K562 (cell line): Measurements from ENCODE around the gene TMEM184A. TPM values are rescaled to one million over a fixed set of nuclear protein-coding genes. Genes with fewer than 3 reads are reported as not detected.

Experiments used
- C11orf30 ChIP-seq: fragments of 450-650 bp; IDR thresholded peaks from 2 replicates; pipeline ENCODE4 v1.6.1; 2016; ENCODE audit warnings: low read depth, mild to moderate bottlenecking
- CHCHD3 ChIP-seq: fragments of 250-450 bp; sonication (Bioruptor Pico); IDR thresholded peaks from 2 replicates; pipeline ENCODE4 v2.1.2; 2022; ENCODE audit warnings: mild to moderate bottlenecking
- HDAC6 ChIP-seq: IDR thresholded peaks from 2 replicates; pipeline ENCODE4 v1.6.1; 2012; ENCODE audit warnings: low read depth, mild to moderate bottlenecking, control low read depth, inconsistent platforms, low read length, moderate library complexity
- LCOR ChIP-seq: sonication (generic); formaldehyde crosslinking; IDR thresholded peaks from 2 replicates; pipeline ENCODE4 v1.8.0; 2022; ENCODE audit warnings: mild to moderate bottlenecking, missing genetic modification reagents
- MCM3 ChIP-seq: fragments of 450-650 bp; IDR thresholded peaks from 2 replicates; pipeline ENCODE4 v1.6.1; 2016
- POLR3A ChIP-seq: IDR thresholded peaks from 2 replicates; pipeline ENCODE4 v1.6.1; 2011; ENCODE audit warnings: borderline replicate concordance, mild to moderate bottlenecking, moderate library complexity; ENCODE audit not compliant: insufficient read length, insufficient read depth; ENCODE audit errors: extremely low read depth
- RBM17 ChIP-seq: fragments of 200-400 bp; formaldehyde crosslinking; IDR thresholded peaks from 2 replicates; pipeline ENCODE4 v1.6.1; 2017; ENCODE audit warnings: low read depth, mild to moderate bottlenecking, low read length, borderline replicate concordance
- RBM39 ChIP-seq: fragments of 200-400 bp; formaldehyde crosslinking; optimal IDR thresholded peaks from 2 replicates; pipeline ENCODE3; 2018; ENCODE audit warnings: low read depth, low read length
- RFX1 ChIP-seq: fragments of 450-650 bp; IDR thresholded peaks from 2 replicates; pipeline ENCODE4 v1.6.1; 2016; ENCODE audit warnings: mild to moderate bottlenecking, moderate library complexity
- SMARCA4 ChIP-seq: fragments of 450-650 bp; IDR thresholded peaks from 2 replicates; pipeline ENCODE4 v1.6.1; 2016
- TAL1 ChIP-seq: fragments of 450-650 bp; IDR thresholded peaks from 2 replicates; pipeline ENCODE4 v1.6.1; 2016; ENCODE audit warnings: mild to moderate bottlenecking
- ZC3H11A ChIP-seq: IDR thresholded peaks from 2 replicates; pipeline ENCODE4 v1.6.1; 2012; ENCODE audit warnings: low read depth, low read length, improper control_type of control experiment
- ZFX ChIP-seq: sonication (generic); formaldehyde crosslinking; IDR thresholded peaks from 2 replicates; pipeline ENCODE4 v1.8.0; 2022; ENCODE audit warnings: mild to moderate bottlenecking, missing genetic modification reagents, moderate library complexity
- ZNF124 ChIP-seq: sonication (generic); formaldehyde crosslinking; IDR thresholded peaks from 2 replicates; pipeline ENCODE4 v1.8.1; 2022; ENCODE audit warnings: missing genetic modification reagents
- ZNF212 ChIP-seq: fragments of 450-650 bp; formaldehyde crosslinking; IDR thresholded peaks from 2 replicates; pipeline ENCODE4 v1.4.0; 2020; ENCODE audit warnings: mild to moderate bottlenecking
- polyA plus RNA-seq, 8 experiments: library from polyadenylated mRNA; depleted of rRNA in 4 of 8; stranded (reverse) in 5 of 8; unstranded in 3 of 8; fragments of >200 nt; fragmentation: Nextera tagmentation in 2 of 8; fragmentation: Illumina TruSeq in 1 of 8; extraction: Ambion mirVana in 2 of 8; extraction: Trizol in 1 of 8; gene quantifications; 2 replicates each; pipeline versions ENCODE4 v1.2.1 to v1.2.3, GENCODE V29; 2011 to 2014; ENCODE audit warnings: inconsistent platforms in 1 of 8, missing spikeins in 1 of 8
- total RNA-seq, 7 experiments: library from RNA; depleted of rRNA in 6 of 7; stranded (reverse); fragments of >200 nt in 6 of 7; fragmentation: Illumina TruSeq in 2 of 7; extraction: Trizol in 2 of 7; gene quantifications; 2 replicates each; pipeline versions ENCODE4 v1.2.1 to v1.2.3, GENCODE V29; 2011 to 2021; ENCODE audit warnings: low replicate concordance in 1 of 7
- TF ChIP-seq, protein P1 (sequence below), 2 experiments: fragments of 450-650 bp in 1 of 2; sonication (generic) in 1 of 2; formaldehyde crosslinking in 1 of 2; IDR thresholded peaks; 2 replicates each; pipeline versions ENCODE4 v1.7.1 to v1.9.0; 2016 to 2022; ENCODE audit warnings: inconsistent platforms in 1 of 2, mild to moderate bottlenecking in 1 of 2, missing genetic modification reagents in 1 of 2
- TF ChIP-seq, protein P2 (sequence below): fragments of 150-350 bp; conservative IDR thresholded peaks from 2 replicates; pipeline ENCODE4 v1.6.1; 2014; ENCODE audit warnings: low read length

Gene TMEM184A
- total and polyA plus RNA-seq, 9 of the 15 experiments (the other 6 are each of a cell fraction or from before 2014, with no cell fraction given) = 0.10 to 0.18 (median 0.11) TPM; not detected in 6

DNA sequence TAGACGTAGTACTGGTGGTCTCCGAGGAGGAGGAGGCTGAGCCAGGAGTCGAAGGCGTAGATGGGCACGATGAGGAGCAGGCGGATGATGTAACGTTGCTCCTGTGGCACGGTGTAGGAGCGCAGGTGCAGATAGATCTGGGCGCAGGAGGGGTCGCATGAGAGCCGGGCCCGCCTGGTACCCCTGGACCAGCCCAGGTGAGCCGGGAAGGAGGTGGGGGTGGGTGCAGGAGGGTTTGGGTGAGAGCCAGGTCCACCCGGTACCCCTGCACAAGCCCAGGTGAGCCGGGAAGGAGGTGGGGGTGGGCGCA lies 5.2 kb downstream of the TMEM184A start (continued):
- TF ChIP-seq, protein P1, sequence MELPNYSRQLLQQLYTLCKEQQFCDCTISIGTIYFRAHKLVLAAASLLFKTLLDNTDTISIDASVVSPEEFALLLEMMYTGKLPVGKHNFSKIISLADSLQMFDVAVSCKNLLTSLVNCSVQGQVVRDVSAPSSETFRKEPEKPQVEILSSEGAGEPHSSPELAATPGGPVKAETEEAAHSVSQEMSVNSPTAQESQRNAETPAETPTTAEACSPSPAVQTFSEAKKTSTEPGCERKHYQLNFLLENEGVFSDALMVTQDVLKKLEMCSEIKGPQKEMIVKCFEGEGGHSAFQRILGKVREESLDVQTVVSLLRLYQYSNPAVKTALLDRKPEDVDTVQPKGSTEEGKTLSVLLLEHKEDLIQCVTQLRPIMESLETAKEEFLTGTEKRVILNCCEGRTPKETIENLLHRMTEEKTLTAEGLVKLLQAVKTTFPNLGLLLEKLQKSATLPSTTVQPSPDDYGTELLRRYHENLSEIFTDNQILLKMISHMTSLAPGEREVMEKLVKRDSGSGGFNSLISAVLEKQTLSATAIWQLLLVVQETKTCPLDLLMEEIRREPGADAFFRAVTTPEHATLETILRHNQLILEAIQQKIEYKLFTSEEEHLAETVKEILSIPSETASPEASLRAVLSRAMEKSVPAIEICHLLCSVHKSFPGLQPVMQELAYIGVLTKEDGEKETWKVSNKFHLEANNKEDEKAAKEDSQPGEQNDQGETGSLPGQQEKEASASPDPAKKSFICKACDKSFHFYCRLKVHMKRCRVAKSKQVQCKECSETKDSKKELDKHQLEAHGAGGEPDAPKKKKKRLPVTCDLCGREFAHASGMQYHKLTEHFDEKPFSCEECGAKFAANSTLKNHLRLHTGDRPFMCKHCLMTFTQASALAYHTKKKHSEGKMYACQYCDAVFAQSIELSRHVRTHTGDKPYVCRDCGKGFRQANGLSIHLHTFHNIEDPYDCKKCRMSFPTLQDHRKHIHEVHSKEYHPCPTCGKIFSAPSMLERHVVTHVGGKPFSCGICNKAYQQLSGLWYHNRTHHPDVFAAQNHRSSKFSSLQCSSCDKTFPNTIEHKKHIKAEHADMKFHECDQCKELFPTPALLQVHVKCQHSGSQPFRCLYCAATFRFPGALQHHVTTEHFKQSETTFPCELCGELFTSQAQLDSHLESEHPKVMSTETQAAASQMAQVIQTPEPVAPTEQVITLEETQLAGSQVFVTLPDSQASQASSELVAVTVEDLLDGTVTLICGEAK (IDR thresholded peaks at IDR 0.05) = no peak
- TF ChIP-seq, protein P1 (CRISPR knock-in tag; IDR thresholded peaks at IDR 0.05) = no peak
- no peak for TF ChIP-seq RBM17
- TF ChIP-seq, protein P2, sequence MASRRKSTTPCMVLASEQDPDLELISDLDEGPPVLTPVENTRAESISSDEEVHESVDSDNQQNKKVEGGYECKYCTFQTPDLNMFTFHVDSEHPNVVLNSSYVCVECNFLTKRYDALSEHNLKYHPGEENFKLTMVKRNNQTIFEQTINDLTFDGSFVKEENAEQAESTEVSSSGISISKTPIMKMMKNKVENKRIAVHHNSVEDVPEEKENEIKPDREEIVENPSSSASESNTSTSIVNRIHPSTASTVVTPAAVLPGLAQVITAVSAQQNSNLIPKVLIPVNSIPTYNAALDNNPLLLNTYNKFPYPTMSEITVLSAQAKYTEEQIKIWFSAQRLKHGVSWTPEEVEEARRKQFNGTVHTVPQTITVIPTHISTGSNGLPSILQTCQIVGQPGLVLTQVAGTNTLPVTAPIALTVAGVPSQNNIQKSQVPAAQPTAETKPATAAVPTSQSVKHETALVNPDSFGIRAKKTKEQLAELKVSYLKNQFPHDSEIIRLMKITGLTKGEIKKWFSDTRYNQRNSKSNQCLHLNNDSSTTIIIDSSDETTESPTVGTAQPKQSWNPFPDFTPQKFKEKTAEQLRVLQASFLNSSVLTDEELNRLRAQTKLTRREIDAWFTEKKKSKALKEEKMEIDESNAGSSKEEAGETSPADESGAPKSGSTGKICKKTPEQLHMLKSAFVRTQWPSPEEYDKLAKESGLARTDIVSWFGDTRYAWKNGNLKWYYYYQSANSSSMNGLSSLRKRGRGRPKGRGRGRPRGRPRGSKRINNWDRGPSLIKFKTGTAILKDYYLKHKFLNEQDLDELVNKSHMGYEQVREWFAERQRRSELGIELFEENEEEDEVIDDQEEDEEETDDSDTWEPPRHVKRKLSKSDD = no peak
- TF ChIP-seq ZNF124 (CRISPR knock-in tag) = no peak
- no peak for TF ChIP-seq CHCHD3 (CRISPR knock-in tag)
- no peak for TF ChIP-seq LCOR
- TF ChIP-seq MCM3 = no peak
- no peak for TF ChIP-seq HDAC6
- no peak for TF ChIP-seq ZFX (CRISPR knock-in tag)
- no peak for TF ChIP-seq C11orf30
- TF ChIP-seq TAL1 = no peak
- TF ChIP-seq SMARCA4 = no peak
- TF ChIP-seq ZC3H11A = no peak
- no peak for TF ChIP-seq RBM39
- TF ChIP-seq RFX1 = no peak
- no peak for TF ChIP-seq ZNF212 (CRISPR knock-in tag)
- no peak for TF ChIP-seq POLR3A
